Smooth muscle cell (in vitro differentiated cells): ENCODE measurements around the gene MBOAT1. TPM values are rescaled to one million over a fixed set of nuclear protein-coding genes. Genes with fewer than 3 reads are reported as not detected.
"Not testable (repeated sequence)": the region's sequence is repeated elsewhere in the genome, so short reads cannot be mapped to it uniquely, and the experiment has no call there.

Source experiments
- DNase-seq: peaks from one replicate; lab custom pipeline; 2025; ENCODE audit not compliant: unreplicated experiment; lab: John Stamatoyannopoulos, UW
- H2AFZ ChIP-seq: fragments of 200-600 bp; sonication (generic); 2 replicates; pipeline ENCODE4 v1.6.0; 2016; ENCODE audit warnings: antibody characterized with exemption, low read depth, mild to moderate bottlenecking
- H3F3A ChIP-seq: fragments of 200-600 bp; sonication (generic); 2 replicates; pipeline ENCODE4 v1.6.0; 2017; ENCODE audit warnings: antibody characterized with exemption, low read depth
- H3K27ac ChIP-seq: fragments of 200-600 bp; sonication (generic); 2 replicates; pipeline ENCODE4 v1.5.1; 2016; ENCODE audit warnings: low read depth, mild to moderate bottlenecking
- H3K27me3 ChIP-seq: fragments of 200-600 bp; sonication (generic); 2 replicates; pipeline ENCODE4 v1.6.1; 2016; ENCODE audit warnings: low read depth, mild to moderate bottlenecking
- H3K36me3 ChIP-seq: fragments of 200-600 bp; sonication (generic); 2 replicates; pipeline ENCODE4 v1.5.1; 2016; ENCODE audit warnings: low read depth
- H3K4me1 ChIP-seq: fragments of 200-600 bp; sonication (generic); 2 replicates; pipeline ENCODE4 v1.5.1; 2016; ENCODE audit warnings: low read depth
- H3K4me2 ChIP-seq: fragments of 200-600 bp; sonication (generic); 2 replicates; pipeline ENCODE4 v1.6.0; 2016; ENCODE audit warnings: mild to moderate bottlenecking
- H3K4me3 ChIP-seq: fragments of 200-600 bp; sonication (generic); 2 replicates; pipeline ENCODE4 v1.5.1; 2016; ENCODE audit warnings: mild to moderate bottlenecking
- H3K79me2 ChIP-seq: fragments of 200-600 bp; sonication (generic); 2 replicates; pipeline ENCODE4 v1.6.0; 2016; ENCODE audit warnings: low read depth, mild to moderate bottlenecking
- H3K9ac ChIP-seq: fragments of 200-600 bp; sonication (generic); 2 replicates; pipeline ENCODE4 v1.6.0; 2016; ENCODE audit warnings: low read depth
- H3K9me3 ChIP-seq: fragments of 200-600 bp; sonication (generic); replicated peaks from 2 replicates; pipeline ENCODE4 v1.5.1; 2016; ENCODE audit warnings: low read depth
- H4K20me1 ChIP-seq: fragments of 200-600 bp; sonication (generic); 2 replicates; pipeline ENCODE4 v1.6.0; 2016; ENCODE audit warnings: low read depth
- CTCF ChIP-seq: fragments of 200-600 bp; sonication (generic); IDR thresholded peaks from 2 replicates; pipeline ENCODE4 v1.5.1; 2017; ENCODE audit warnings: borderline replicate concordance, mild to moderate bottlenecking, antibody characterized with exemption; ENCODE audit not compliant: insufficient read depth, poor library complexity, severe bottlenecking
- WGBS: methylation state at CpG from one replicate; pipeline ENCODE4 v1.1.7; 2016; ENCODE audit warnings: low lambda C conversion rate; 5-methylcytosine and 5-hydroxymethylcytosine counted together
- polyA plus RNA-seq: library from polyadenylated mRNA; unstranded; fragments of >200 nt; fragmentation: Nextera tagmentation; extraction: Ambion mirVana; gene quantifications from 2 replicates; pipeline ENCODE4 v1.2.1, GENCODE V29; 2016
- total RNA-seq: library from RNA; depleted of rRNA; stranded (reverse); fragments of >200 nt; gene quantifications from 2 replicates; pipeline ENCODE4 v1.2.3, GENCODE V29; 2014

MBOAT1 gene
- total and polyA plus RNA-seq, 2 experiments from 2014 or later = 0.73 to 2.5 TPM

GRCh38 chr6:20146291-20146690 lies 66.0 kb downstream of the MBOAT1 start:
- Histone ChIP-seq H3K4me2 (no peak overlapping the region), H3K9ac (no peak overlapping the region), H4K20me1 (no peaks in the 10 kb centered on the region), H2AFZ (no peak overlapping the region), H3K9me3 (no peaks in the 10 kb centered on the region), H3K4me3 (no peak overlapping the region), H3K27me3 (no peaks in the 10 kb centered on the region), H3K79me2 (no peaks in the 10 kb centered on the region), H3F3A (no peaks in the 10 kb centered on the region), H3K36me3 (no peaks in the 10 kb centered on the region), H3K27ac (no peak overlapping the region), H3K4me1 (no peaks in the 10 kb centered on the region)
- no peak for DNase-seq
- no peak for TF ChIP-seq CTCF
- WGBS = 50% methylated on average over 2 of the region's 2 CpGs

- H3K36me3 ChIP-seq = no peaks in the 10 kb centered on the region
- no peaks in the 10 kb centered on the region for H4K20me1 ChIP-seq
- H3K27me3 ChIP-seq = no peaks in the 10 kb centered on the region
- H3K9ac ChIP-seq = no peak overlapping the region
- no peak overlapping the region for H3K27ac ChIP-seq
- no peak for DNase-seq
- WGBS = 95% methylated on average over 4 of the region's 4 CpGs
- no peaks in the 10 kb centered on the region for H3K9me3 ChIP-seq
- no peaks in the 10 kb centered on the region for H3K4me1 ChIP-seq
- H3K79me2 ChIP-seq = no peaks in the 10 kb centered on the region
- no peak overlapping the region for H3K4me3 ChIP-seq
- no peak overlapping the region for H2AFZ ChIP-seq
- TF ChIP-seq CTCF = no peak
- no peak overlapping the region for H3K4me2 ChIP-seq
- no peaks in the 10 kb centered on the region for H3F3A ChIP-seq
Measured at GRCh38 chr6:20142866-20143265, 69.4 kb downstream of the MBOAT1 start.

- DNase-seq = no peak
- no peak for TF ChIP-seq CTCF
- Histone ChIP-seq H3K27me3 (no peaks in the 10 kb centered on the region), H3K27ac (no peak overlapping the region), H3K9me3 (no peaks in the 10 kb centered on the region), H3K4me3 (no peak overlapping the region), H3K4me2 (no peak overlapping the region), H3K9ac (no peak overlapping the region), H4K20me1 (no peaks in the 10 kb centered on the region), H3F3A (no peaks in the 10 kb centered on the region), H3K79me2 (no peaks in the 10 kb centered on the region), H2AFZ (no peak overlapping the region), H3K36me3 (no peaks in the 10 kb centered on the region), H3K4me1 (no peaks in the 10 kb centered on the region)
- WGBS = 100% methylated on average over 2 of the region's 2 CpGs
Measured at GRCh38 chr6:20141931-20142330, 70.3 kb downstream of the MBOAT1 start.

GRCh38 chr6:20139127-20139963 lies 72.9 kb downstream of the MBOAT1 start:
- H3K9me3 ChIP-seq, H3K79me2 ChIP-seq, H3K4me1 ChIP-seq, H3K4me3 ChIP-seq, H3K27me3 ChIP-seq, H3F3A ChIP-seq, H4K20me1 ChIP-seq, H3K27ac ChIP-seq, H3K4me2 ChIP-seq, H2AFZ ChIP-seq, H3K9ac ChIP-seq, H3K36me3 ChIP-seq, DNase-seq: not testable (repeated sequence)
- 93% methylated on average over 11 of the region's 11 CpGs for WGBS
